Neural cell (in vitro differentiated cells): ENCODE results near the gene FAN1. TPM values are rescaled to one million over a fixed set of nuclear protein-coding genes. Genes with fewer than 3 reads are reported as not detected.

Experiments used
- H2AFZ ChIP-seq: fragments of 200-600, 300-800 bp; sonication (generic), shearing (Covaris generic); 2 replicates; pipeline ENCODE4 v1.6.0; 2014; ENCODE audit warnings: low read depth, mild to moderate bottlenecking, antibody characterized with exemption, low read length, moderate library complexity
- H3F3A ChIP-seq: fragments of 200-600 bp; shearing (Covaris generic); 2 replicates; pipeline ENCODE4 v1.6.1; 2016; ENCODE audit warnings: mild to moderate bottlenecking, moderate library complexity, mixed read lengths, antibody characterized with exemption, low read length; ENCODE audit not compliant: insufficient read depth, poor library complexity, severe bottlenecking
- H3K27ac ChIP-seq: fragments of 200-600, 300-800 bp; sonication (generic), shearing (Covaris generic); 2 replicates; pipeline ENCODE4 v1.5.1; 2014; ENCODE audit warnings: mild to moderate bottlenecking, low read length, moderate library complexity
- H3K27me3 ChIP-seq: fragments of 300-800, 200-600 bp; sonication (generic), shearing (Covaris generic); 2 replicates; pipeline ENCODE4 v1.6.0; 2014; ENCODE audit warnings: mild to moderate bottlenecking, low read depth, low read length, moderate library complexity; ENCODE audit not compliant: insufficient read depth
- H3K36me3 ChIP-seq: fragments of 300-800, 200-600 bp; sonication (generic), shearing (Covaris generic); 2 replicates; pipeline ENCODE4 v1.5.1; 2014; ENCODE audit warnings: mild to moderate bottlenecking, antibody characterized with exemption, low read length, moderate library complexity; ENCODE audit not compliant: insufficient read depth
- H3K4me2 ChIP-seq: fragments of 300-800, 200-600 bp; sonication (generic), shearing (Covaris generic); 2 replicates; pipeline ENCODE4 v1.6.0; 2014; ENCODE audit warnings: mild to moderate bottlenecking, low read length
- H3K4me3 ChIP-seq: fragments of 300-800, 200-600 bp; sonication (generic), shearing (Covaris generic); 2 replicates; pipeline ENCODE4 v1.5.1; 2014; ENCODE audit warnings: mild to moderate bottlenecking, low read length, moderate library complexity
- H3K79me2 ChIP-seq: fragments of 200-600 bp; shearing (Covaris generic); replicated peaks from 2 replicates; pipeline ENCODE4 v1.6.0; 2014; ENCODE audit warnings: mild to moderate bottlenecking, low read length, moderate library complexity; ENCODE audit not compliant: insufficient read depth
- H3K9ac ChIP-seq: fragments of 300-800, 200-600 bp; sonication (generic), shearing (Covaris generic); 2 replicates; pipeline ENCODE4 v1.6.1; 2016; ENCODE audit warnings: mild to moderate bottlenecking, low read length, mixed read lengths
- H3K9me2 ChIP-seq: fragments of 200-600 bp; shearing (Covaris generic); 2 replicates; pipeline ENCODE4 v1.6.1; 2016; ENCODE audit warnings: mild to moderate bottlenecking, low read length, mixed read lengths; ENCODE audit not compliant: insufficient read depth
- H3K9me3 ChIP-seq: fragments of 200-600, 300-800 bp; sonication (generic), shearing (Covaris generic); 2 replicates; pipeline ENCODE4 v1.6.1; 2016; ENCODE audit warnings: mild to moderate bottlenecking, mixed run types, low read length, moderate library complexity, mixed read lengths
- H4K20me1 ChIP-seq: fragments of 200-600 bp; shearing (Covaris generic); 2 replicates; pipeline ENCODE4 v1.6.1; 2016; ENCODE audit warnings: mild to moderate bottlenecking, mixed run types; ENCODE audit not compliant: insufficient read depth
- CTCF ChIP-seq: fragments of 450-650 bp; IDR thresholded peaks from 2 replicates; pipeline ENCODE4 v1.5.1; 2014; ENCODE audit warnings: antibody characterized with exemption, mild to moderate bottlenecking, moderate library complexity; ENCODE audit not compliant: poor library complexity, severe bottlenecking
- EP300 ChIP-seq: fragments of 450-650 bp; conservative IDR thresholded peaks from 2 replicates; pipeline ENCODE4 v1.6.1; 2014; ENCODE audit warnings: antibody characterized with exemption, mild to moderate bottlenecking, moderate library complexity; ENCODE audit not compliant: poor library complexity, severe bottlenecking
- EZH2 ChIP-seq: fragments of 200-600, 300-800 bp; shearing (Covaris generic), sonication (generic); IDR thresholded peaks from 2 replicates; pipeline ENCODE4 v1.6.1; 2014; ENCODE audit warnings: antibody characterized with exemption, low read length, borderline replicate concordance, mild to moderate bottlenecking; ENCODE audit not compliant: insufficient read depth, poor library complexity, severe bottlenecking
- MXI1 ChIP-seq: fragments of 450-650 bp; conservative IDR thresholded peaks from 2 replicates; pipeline ENCODE4 v1.6.1; 2014; ENCODE audit warnings: antibody characterized with exemption, mild to moderate bottlenecking; ENCODE audit not compliant: poor library complexity, severe bottlenecking
- POLR2AphosphoS5 ChIP-seq: IDR thresholded peaks from 2 replicates; pipeline ENCODE4 v1.6.1; 2012
- RAD21 ChIP-seq: fragments of 450-650 bp; conservative IDR thresholded peaks from 2 replicates; pipeline ENCODE4 v1.6.1; 2014; ENCODE audit warnings: antibody characterized with exemption, mild to moderate bottlenecking, moderate library complexity
- REST ChIP-seq: IDR thresholded peaks from 2 replicates; pipeline ENCODE4 v1.6.1; 2012; ENCODE audit warnings: borderline replicate concordance
- SMC3 ChIP-seq: fragments of 450-650 bp; conservative IDR thresholded peaks from 2 replicates; pipeline ENCODE4 v1.6.1; 2014; ENCODE audit warnings: antibody characterized with exemption, mild to moderate bottlenecking, moderate library complexity; ENCODE audit not compliant: poor library complexity
- TAF1 ChIP-seq: IDR thresholded peaks from 2 replicates; pipeline ENCODE4 v1.6.1; 2012; ENCODE audit warnings: low read depth
- polyA plus RNA-seq: library from polyadenylated mRNA; depleted of rRNA; stranded (reverse); fragments of >200 nt; gene quantifications from 2 replicates; pipeline ENCODE4 v1.2.3, GENCODE V29; 2014

Gene FAN1
- polyA plus RNA-seq, 1 donor from 2014 or later: 38.5 TPM

GRCh38 chr15:30973379-30973778, 69.7 kb downstream of the FAN1 start:
- Histone ChIP-seq H3F3A (no peaks in the 10 kb centered on the region), H3K4me2 (no peak overlapping the region), H4K20me1 (no peaks in the 10 kb centered on the region), H3K27ac (no peak overlapping the region), H3K79me2 (no peaks in the 10 kb centered on the region), H3K36me3 (no peaks in the 10 kb centered on the region), H2AFZ (no peak overlapping the region), H3K9ac (no peak overlapping the region), H3K9me2 (no peaks in the 10 kb centered on the region), H3K9me3 (no peaks in the 10 kb centered on the region), H3K4me3 (no peak overlapping the region), H3K27me3 (no peaks in the 10 kb centered on the region)
- TF ChIP-seq CTCF: no peak
- TF ChIP-seq TAF1: no peak
- TF ChIP-seq EZH2: no peak
- no peak for TF ChIP-seq SMC3
- TF ChIP-seq MXI1: no peak
- TF ChIP-seq REST: no peak
- TF ChIP-seq POLR2AphosphoS5: no peak
- TF ChIP-seq RAD21: no peak
- TF ChIP-seq EP300: no peak

GRCh38 chr15:30974112-30974511, 70.4 kb downstream of the FAN1 start:
- Histone ChIP-seq H2AFZ (no peak overlapping the region), H3F3A (no peaks in the 10 kb centered on the region), H3K4me3 (no peak overlapping the region), H3K4me2 (no peak overlapping the region), H3K9ac (no peak overlapping the region), H4K20me1 (no peaks in the 10 kb centered on the region), H3K9me2 (no peaks in the 10 kb centered on the region), H3K36me3 (no peaks in the 10 kb centered on the region), H3K27me3 (no peaks in the 10 kb centered on the region), H3K9me3 (no peaks in the 10 kb centered on the region), H3K79me2 (no peaks in the 10 kb centered on the region), H3K27ac (no peak overlapping the region)
- no peak for TF ChIP-seq RAD21
- no peak for TF ChIP-seq MXI1
- TF ChIP-seq TAF1: no peak
- no peak for TF ChIP-seq REST
- no peak for TF ChIP-seq EZH2
- no peak for TF ChIP-seq POLR2AphosphoS5
- TF ChIP-seq CTCF: no peak
- no peak for TF ChIP-seq SMC3
- no peak for TF ChIP-seq EP300
